ENCODE data around the gene TTC39A. TPM values are rescaled to one million over a fixed set of nuclear protein-coding genes. Genes with fewer than 3 reads are reported as not detected.

TTC39A gene
- total RNA-seq, 2 donors from 2014 or later, result 12.8 to 20.7 TPM

DNA sequence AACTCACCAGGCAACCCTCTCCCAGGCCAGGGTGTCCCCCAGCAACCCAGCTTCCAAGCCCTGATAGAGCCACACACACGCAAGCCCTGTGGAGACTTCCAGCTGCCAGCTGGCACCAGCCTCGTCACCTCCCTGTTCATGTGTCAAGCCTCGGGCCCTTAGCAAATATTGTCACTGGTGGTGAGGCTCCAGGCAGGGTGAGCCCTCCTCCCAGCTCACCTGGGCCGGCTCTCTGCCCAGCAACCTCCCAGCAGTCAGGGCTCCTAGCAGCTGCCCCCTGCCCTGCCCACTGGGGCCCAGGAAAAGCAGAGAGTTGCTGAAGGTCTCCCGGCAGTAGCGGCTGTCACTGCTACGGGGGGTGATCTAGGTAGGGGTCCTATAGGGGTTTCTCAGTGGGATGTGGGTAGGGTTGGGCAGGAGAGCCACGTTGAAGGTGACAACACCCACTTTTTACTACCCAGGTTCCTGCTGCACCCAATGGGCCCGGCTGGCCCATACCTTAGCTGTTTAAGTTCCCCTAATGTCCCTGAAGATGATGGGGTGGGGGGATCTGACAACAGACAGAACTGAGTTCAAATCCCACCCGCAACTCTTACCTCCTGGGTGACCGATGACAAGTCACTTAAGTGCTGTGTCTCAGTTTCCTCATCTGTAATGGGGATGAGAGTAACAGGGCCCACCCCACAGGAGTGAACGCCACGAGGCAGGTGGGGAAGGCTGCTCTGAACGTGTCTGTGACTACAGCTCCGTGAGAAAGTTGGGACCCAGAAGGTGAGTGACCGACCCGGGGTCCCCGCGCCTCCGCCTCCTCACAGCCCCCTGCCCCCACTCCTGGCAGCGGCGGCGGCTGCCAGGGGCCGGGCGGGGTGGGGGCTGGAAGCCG, 678 bp downstream of the TTC39A start:
- Mint-ChIP-seq H3K36me3 (ENCODE audit: low read depth) (no peaks in the 10 kb centered on the region), H3K4me3 (peak overlapping the region; percentile 53), H3K27ac (peak overlapping the region; percentile 35), H3K4me1 (peaks cover 25% of the 10 kb centered on the region), H3K27me3 (ENCODE audit: insufficient read depth) (peaks cover 5% of the 10 kb centered on the region), H3K9me3 (no peaks in the 10 kb centered on the region)
- Histone ChIP-seq H3K4me1 (ENCODE audit: control insufficient read depth, insufficient read depth, low read length) (peaks cover 11% of the 10 kb centered on the region), H3K4me3 (ENCODE audit: low read length) (no peak overlapping the region), H3K27ac (ENCODE audit: low read depth, low read length) (no peak overlapping the region), H3K9me3 (ENCODE audit: control insufficient read depth, low read length) (no peaks in the 10 kb centered on the region), H3K9ac (ENCODE audit: extremely low read depth, low read length, poor library complexity, severe bottlenecking) (no peak overlapping the region), H3K36me3 (ENCODE audit: control insufficient read depth, insufficient read depth, low read length) (no peaks in the 10 kb centered on the region), H3K27me3 (ENCODE audit: control insufficient read depth, insufficient read depth, low read length, poor library complexity, severe bottlenecking) (peaks cover 11% of the 10 kb centered on the region)
- DNase-seq, result no peak
- 50 to 80% methylated on average over 5 to 25 of the region's 26 CpGs for WGBS, 2 experiments (ENCODE audit: insufficient coverage in 1 of 2, insufficient read length in 1 of 2)
- TF ChIP-seq, protein P1, sequence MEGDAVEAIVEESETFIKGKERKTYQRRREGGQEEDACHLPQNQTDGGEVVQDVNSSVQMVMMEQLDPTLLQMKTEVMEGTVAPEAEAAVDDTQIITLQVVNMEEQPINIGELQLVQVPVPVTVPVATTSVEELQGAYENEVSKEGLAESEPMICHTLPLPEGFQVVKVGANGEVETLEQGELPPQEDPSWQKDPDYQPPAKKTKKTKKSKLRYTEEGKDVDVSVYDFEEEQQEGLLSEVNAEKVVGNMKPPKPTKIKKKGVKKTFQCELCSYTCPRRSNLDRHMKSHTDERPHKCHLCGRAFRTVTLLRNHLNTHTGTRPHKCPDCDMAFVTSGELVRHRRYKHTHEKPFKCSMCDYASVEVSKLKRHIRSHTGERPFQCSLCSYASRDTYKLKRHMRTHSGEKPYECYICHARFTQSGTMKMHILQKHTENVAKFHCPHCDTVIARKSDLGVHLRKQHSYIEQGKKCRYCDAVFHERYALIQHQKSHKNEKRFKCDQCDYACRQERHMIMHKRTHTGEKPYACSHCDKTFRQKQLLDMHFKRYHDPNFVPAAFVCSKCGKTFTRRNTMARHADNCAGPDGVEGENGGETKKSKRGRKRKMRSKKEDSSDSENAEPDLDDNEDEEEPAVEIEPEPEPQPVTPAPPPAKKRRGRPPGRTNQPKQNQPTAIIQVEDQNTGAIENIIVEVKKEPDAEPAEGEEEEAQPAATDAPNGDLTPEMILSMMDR (conservative IDR thresholded peaks at IDR 0.05), result no peak

DNA sequence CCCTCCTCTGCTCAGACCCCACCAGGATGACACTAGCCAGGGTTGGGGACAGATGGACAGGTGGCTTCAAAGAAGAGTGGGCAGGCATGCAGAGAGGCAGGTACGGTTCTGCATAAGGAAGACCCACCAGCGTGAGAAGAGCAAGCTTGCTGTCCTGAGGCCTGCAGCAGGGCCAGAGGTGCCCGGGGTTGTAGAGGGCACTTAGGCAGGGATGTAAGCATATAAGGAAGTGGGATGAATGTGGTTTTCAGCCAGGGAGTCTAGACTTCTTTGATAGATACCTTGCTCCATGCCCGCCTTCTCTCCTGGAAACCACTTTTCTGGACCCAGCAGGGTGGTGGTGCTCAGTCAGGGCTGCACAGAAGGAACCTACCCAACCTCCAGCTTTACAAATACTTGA, 1.4 kb downstream of the TTC39A start:
- 91 to 100% methylated on average over 1 to 4 of the region's 4 CpGs for WGBS, 2 experiments (ENCODE audit: insufficient coverage in 1 of 2, insufficient read length in 1 of 2)
- Histone ChIP-seq H3K36me3 (ENCODE audit: control insufficient read depth, insufficient read depth, low read length) (no peaks in the 10 kb centered on the region), H3K9me3 (ENCODE audit: control insufficient read depth, low read length) (no peaks in the 10 kb centered on the region), H3K27me3 (ENCODE audit: control insufficient read depth, insufficient read depth, low read length, poor library complexity, severe bottlenecking) (peaks cover 11% of the 10 kb centered on the region), H3K4me1 (ENCODE audit: control insufficient read depth, insufficient read depth, low read length) (peaks cover 11% of the 10 kb centered on the region), H3K9ac (ENCODE audit: extremely low read depth, low read length, poor library complexity, severe bottlenecking) (no peak overlapping the region), H3K4me3 (ENCODE audit: low read length) (no peak overlapping the region), H3K27ac (ENCODE audit: low read depth, low read length) (no peak overlapping the region)
- H3K4me3 Mint-ChIP-seq, result peak overlapping the region; percentile 53
- H3K27me3 Mint-ChIP-seq (ENCODE audit: insufficient read depth), result peaks cover 5% of the 10 kb centered on the region
- H3K4me1 Mint-ChIP-seq, result peaks cover 25% of the 10 kb centered on the region
- H3K27ac Mint-ChIP-seq, result no peak overlapping the region
- TF ChIP-seq, protein P1 (conservative IDR thresholded peaks at IDR 0.05), result no peak
- no peak for DNase-seq
- no peaks in the 10 kb centered on the region for H3K9me3 Mint-ChIP-seq
- H3K36me3 Mint-ChIP-seq (ENCODE audit: low read depth), result no peaks in the 10 kb centered on the region

DNA sequence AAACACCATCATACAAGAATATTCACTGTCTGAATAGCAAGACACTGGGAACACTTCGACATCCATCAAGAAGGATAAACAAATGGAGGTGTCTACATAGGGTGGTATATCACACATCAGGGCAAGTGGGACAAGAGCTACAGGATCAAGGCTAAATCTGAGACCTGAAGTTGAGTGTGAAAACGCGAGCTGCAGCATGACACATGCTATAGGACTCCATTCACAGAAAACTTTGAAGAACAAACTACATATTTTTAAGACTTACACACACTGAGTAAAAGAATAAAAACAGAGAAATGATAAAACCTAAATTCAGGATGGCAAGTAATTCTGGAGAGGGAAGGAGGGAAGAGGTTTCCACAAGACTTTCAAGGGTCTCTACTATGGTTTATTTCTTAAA, 2.1 kb downstream of the TTC39A start:
- Histone ChIP-seq H3K27ac (ENCODE audit: low read depth, low read length) (no peak overlapping the region), H3K4me3 (ENCODE audit: low read length) (no peak overlapping the region), H3K27me3 (ENCODE audit: control insufficient read depth, insufficient read depth, low read length, poor library complexity, severe bottlenecking) (peaks cover 11% of the 10 kb centered on the region), H3K9me3 (ENCODE audit: control insufficient read depth, low read length) (no peaks in the 10 kb centered on the region), H3K4me1 (ENCODE audit: control insufficient read depth, insufficient read depth, low read length) (peaks cover 11% of the 10 kb centered on the region), H3K9ac (ENCODE audit: extremely low read depth, low read length, poor library complexity, severe bottlenecking) (no peak overlapping the region), H3K36me3 (ENCODE audit: control insufficient read depth, insufficient read depth, low read length) (no peaks in the 10 kb centered on the region)
- Mint-ChIP-seq H3K4me1 (peaks cover 25% of the 10 kb centered on the region), H3K9me3 (no peaks in the 10 kb centered on the region), H3K27ac (no peak overlapping the region), H3K4me3 (no peak overlapping the region), H3K36me3 (ENCODE audit: low read depth) (no peaks in the 10 kb centered on the region), H3K27me3 (ENCODE audit: insufficient read depth) (peaks cover 5% of the 10 kb centered on the region)
- DNase-seq, result no peak
- WGBS, 2 experiments (ENCODE audit: insufficient coverage in 1 of 2, insufficient read length in 1 of 2), result 94% methylated on average over 3 of the region's 3 CpGs; no CpG with 5 or more reads in 1 of the 2 experiments
- TF ChIP-seq, protein P1 (conservative IDR thresholded peaks at IDR 0.05), result no peak
